ENCODE results near the gene GALNT17.

GALNT17 gene

GRCh38 chr7:71348821-71349681 lies 217.1 kb downstream of the GALNT17 start:
- no peak for DNase-seq (ENCODE audit: insufficient read length, low spot score)
- TF ChIP-seq POU2F2 (IDR thresholded peaks at IDR 0.05; ENCODE audit: low read depth, low read length) (no peak), PAX5 (IDR thresholded peaks at IDR 0.05; ENCODE audit: insufficient read depth, low read length, severe bottlenecking) (no peak), TAF1 (IDR thresholded peaks at IDR 0.05; ENCODE audit: low read depth, low read length) (no peak), SPI1 (IDR thresholded peaks at IDR 0.05; ENCODE audit: low read depth, low read length) (no peak), POLR2A (IDR thresholded peaks at IDR 0.05; ENCODE audit: low read depth, low read length) (no peak), POLR2AphosphoS5 (IDR thresholded peaks at IDR 0.05; ENCODE audit: low read depth, low read length) (no peak)
- no peak for FAIRE-seq

GRCh38 chr7:71349682-71350481 lies 217.9 kb downstream of the GALNT17 start:
- FAIRE-seq, result no peak
- no peak for DNase-seq (ENCODE audit: insufficient read length, low spot score)
- TF ChIP-seq SPI1 (IDR thresholded peaks at IDR 0.05; ENCODE audit: low read depth, low read length) (no peak), POLR2AphosphoS5 (IDR thresholded peaks at IDR 0.05; ENCODE audit: low read depth, low read length) (no peak), PAX5 (IDR thresholded peaks at IDR 0.05; ENCODE audit: insufficient read depth, low read length, severe bottlenecking) (no peak), TAF1 (IDR thresholded peaks at IDR 0.05; ENCODE audit: low read depth, low read length) (no peak), POU2F2 (IDR thresholded peaks at IDR 0.05; ENCODE audit: low read depth, low read length) (no peak), POLR2A (IDR thresholded peaks at IDR 0.05; ENCODE audit: low read depth, low read length) (no peak)

GRCh38 chr7:71350680-71351079 lies 218.7 kb downstream of the GALNT17 start:
- TF ChIP-seq TAF1 (IDR thresholded peaks at IDR 0.05; ENCODE audit: low read depth, low read length) (no peak), POLR2AphosphoS5 (IDR thresholded peaks at IDR 0.05; ENCODE audit: low read depth, low read length) (no peak), POU2F2 (IDR thresholded peaks at IDR 0.05; ENCODE audit: low read depth, low read length) (no peak), SPI1 (IDR thresholded peaks at IDR 0.05; ENCODE audit: low read depth, low read length) (no peak), PAX5 (IDR thresholded peaks at IDR 0.05; ENCODE audit: insufficient read depth, low read length, severe bottlenecking) (no peak), POLR2A (IDR thresholded peaks at IDR 0.05; ENCODE audit: low read depth, low read length) (no peak)
- FAIRE-seq, result no peak
- no peak for DNase-seq (ENCODE audit: insufficient read length, low spot score)

DNA sequence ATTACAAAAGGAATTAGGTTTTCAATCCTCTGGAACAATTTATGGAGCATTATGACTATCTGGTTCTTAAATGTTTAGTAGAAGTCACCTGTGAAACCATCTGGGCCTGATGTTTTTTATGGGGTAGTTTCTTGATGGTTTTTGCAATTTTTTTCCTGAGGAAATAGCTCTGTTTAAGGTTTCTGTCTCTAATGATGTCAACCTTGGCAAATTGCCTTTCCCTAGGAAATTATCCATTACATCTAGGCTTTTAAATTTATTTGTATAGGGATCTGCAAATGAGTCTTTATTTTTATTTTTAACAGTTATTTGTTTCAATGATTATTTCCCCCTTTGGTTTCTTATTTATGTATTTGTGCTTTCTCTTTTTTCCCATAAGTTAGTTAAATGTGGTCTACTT lies 222.8 kb downstream of the GALNT17 start:
- FAIRE-seq (no peak), DNase-seq (ENCODE audit: insufficient read length, low spot score) (no peak)
- TF ChIP-seq POLR2A (IDR thresholded peaks at IDR 0.05; ENCODE audit: low read depth, low read length) (no peak), POLR2AphosphoS5 (IDR thresholded peaks at IDR 0.05; ENCODE audit: low read depth, low read length) (no peak), SPI1 (IDR thresholded peaks at IDR 0.05; ENCODE audit: low read depth, low read length) (no peak), TAF1 (IDR thresholded peaks at IDR 0.05; ENCODE audit: low read depth, low read length) (no peak), PAX5 (IDR thresholded peaks at IDR 0.05; ENCODE audit: insufficient read depth, low read length, severe bottlenecking) (no peak), POU2F2 (IDR thresholded peaks at IDR 0.05; ENCODE audit: low read depth, low read length) (no peak)

GRCh38 chr7:71361451-71362032 lies 229.6 kb downstream of the GALNT17 start:
- DNase-seq (ENCODE audit: insufficient read length, low spot score), result no peak
- TF ChIP-seq POLR2AphosphoS5 (IDR thresholded peaks at IDR 0.05; ENCODE audit: low read depth, low read length) (no peak), PAX5 (IDR thresholded peaks at IDR 0.05; ENCODE audit: insufficient read depth, low read length, severe bottlenecking) (no peak), POLR2A (IDR thresholded peaks at IDR 0.05; ENCODE audit: low read depth, low read length) (no peak), TAF1 (IDR thresholded peaks at IDR 0.05; ENCODE audit: low read depth, low read length) (no peak), POU2F2 (IDR thresholded peaks at IDR 0.05; ENCODE audit: low read depth, low read length) (no peak), SPI1 (IDR thresholded peaks at IDR 0.05; ENCODE audit: low read depth, low read length) (no peak)
- FAIRE-seq, result no peak

- TF ChIP-seq TAF1 (IDR thresholded peaks at IDR 0.05; ENCODE audit: low read depth, low read length) (no peak), PAX5 (IDR thresholded peaks at IDR 0.05; ENCODE audit: insufficient read depth, low read length, severe bottlenecking) (no peak), POLR2A (IDR thresholded peaks at IDR 0.05; ENCODE audit: low read depth, low read length) (no peak), POU2F2 (IDR thresholded peaks at IDR 0.05; ENCODE audit: low read depth, low read length) (no peak), SPI1 (IDR thresholded peaks at IDR 0.05; ENCODE audit: low read depth, low read length) (no peak), POLR2AphosphoS5 (IDR thresholded peaks at IDR 0.05; ENCODE audit: low read depth, low read length) (no peak)
- no peak for DNase-seq (ENCODE audit: insufficient read length, low spot score)
- no peak for FAIRE-seq
Measured at GRCh38 chr7:71362240-71362639, 230.3 kb downstream of the GALNT17 start.

DNA sequence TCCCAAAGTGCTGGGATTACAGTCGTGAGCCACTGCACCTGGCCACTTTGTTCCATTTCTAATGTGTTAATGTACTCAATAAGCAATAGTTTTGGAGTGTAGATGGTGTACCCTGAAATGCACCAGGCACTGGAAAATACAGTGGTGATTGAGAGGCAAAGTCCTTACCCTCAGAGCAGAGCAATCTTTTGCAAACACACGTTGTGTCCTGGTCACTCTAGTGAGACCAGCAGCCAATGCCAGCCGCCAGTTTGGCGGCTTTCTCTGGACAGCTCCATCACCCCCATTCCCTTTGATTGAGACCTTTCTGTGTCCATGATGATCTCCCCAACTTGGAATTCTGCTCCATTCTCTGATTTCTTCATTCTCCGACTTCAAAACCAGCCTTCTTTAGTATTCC lies 231.3 kb downstream of the GALNT17 start:
- TF ChIP-seq PAX5 (IDR thresholded peaks at IDR 0.05; ENCODE audit: insufficient read depth, low read length, severe bottlenecking) (no peak), SPI1 (IDR thresholded peaks at IDR 0.05; ENCODE audit: low read depth, low read length) (no peak), POU2F2 (IDR thresholded peaks at IDR 0.05; ENCODE audit: low read depth, low read length) (no peak), TAF1 (IDR thresholded peaks at IDR 0.05; ENCODE audit: low read depth, low read length) (no peak), POLR2AphosphoS5 (IDR thresholded peaks at IDR 0.05; ENCODE audit: low read depth, low read length) (no peak), POLR2A (IDR thresholded peaks at IDR 0.05; ENCODE audit: low read depth, low read length) (no peak)
- DNase-seq (ENCODE audit: insufficient read length, low spot score) (no peak), FAIRE-seq (no peak)

GRCh38 chr7:71363627-71364026 lies 231.7 kb downstream of the GALNT17 start:
- TF ChIP-seq POLR2A (IDR thresholded peaks at IDR 0.05; ENCODE audit: low read depth, low read length) (no peak), PAX5 (IDR thresholded peaks at IDR 0.05; ENCODE audit: insufficient read depth, low read length, severe bottlenecking) (no peak), SPI1 (IDR thresholded peaks at IDR 0.05; ENCODE audit: low read depth, low read length) (no peak), TAF1 (IDR thresholded peaks at IDR 0.05; ENCODE audit: low read depth, low read length) (no peak), POU2F2 (IDR thresholded peaks at IDR 0.05; ENCODE audit: low read depth, low read length) (no peak), POLR2AphosphoS5 (IDR thresholded peaks at IDR 0.05; ENCODE audit: low read depth, low read length) (no peak)
- no peak for FAIRE-seq
- DNase-seq (ENCODE audit: insufficient read length, low spot score), result no peak
